ENCODE measurements around the gene LIN37.

LIN37 gene

GRCh38 chr19:35736913-35737886 is 11.2 kb upstream of the LIN37 start:
- DNase-seq: peak; percentile 35

GRCh38 chr19:35738021-35738886 is 10.1 kb upstream of the LIN37 start:
- DNase-seq: no peak

GRCh38 chr19:35738887-35739229 is 9.5 kb upstream of the LIN37 start:
- no peak for DNase-seq

DNA sequence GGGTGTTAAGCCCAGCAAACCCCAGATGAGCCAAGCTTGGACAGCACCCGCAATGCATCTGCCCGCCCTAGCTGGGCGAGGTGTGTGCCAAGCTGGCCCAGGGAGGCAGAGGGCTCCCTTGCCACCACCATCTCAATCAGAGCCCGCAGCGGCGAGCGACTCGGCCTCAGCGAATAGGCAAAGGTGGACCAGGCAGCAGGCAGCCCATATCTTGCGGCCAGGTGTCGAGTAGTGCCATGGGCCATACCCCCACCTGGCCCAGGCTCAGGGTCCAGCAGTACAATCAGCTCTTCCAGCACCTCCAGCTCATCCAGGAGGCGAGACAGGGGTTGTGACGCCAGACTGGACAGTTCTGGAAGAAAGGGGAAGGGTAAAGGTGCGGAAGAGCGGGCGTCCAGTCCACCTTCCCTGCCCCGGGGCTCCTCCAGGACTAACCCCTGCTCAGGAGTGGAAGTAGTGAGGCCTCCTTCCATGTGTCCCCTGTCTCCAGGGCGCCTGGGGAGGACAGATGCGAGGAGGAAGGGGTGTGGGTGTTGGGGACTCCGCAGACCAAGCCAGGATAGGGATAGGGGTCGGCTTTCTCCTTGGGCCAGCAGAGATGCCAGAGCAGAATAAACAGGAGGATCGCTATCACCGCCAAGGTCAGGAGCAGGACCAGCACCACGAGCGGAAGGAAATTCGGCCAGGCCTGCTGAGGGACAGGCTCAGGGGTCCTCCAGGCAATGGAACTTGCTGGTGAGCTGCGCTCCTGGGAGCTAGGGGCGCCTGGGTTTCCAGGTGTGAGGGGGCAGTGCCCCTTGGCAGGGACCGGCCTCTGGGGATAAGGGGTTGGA is 8.9 kb upstream of the LIN37 start:
- DNase-seq: no peak

DNA sequence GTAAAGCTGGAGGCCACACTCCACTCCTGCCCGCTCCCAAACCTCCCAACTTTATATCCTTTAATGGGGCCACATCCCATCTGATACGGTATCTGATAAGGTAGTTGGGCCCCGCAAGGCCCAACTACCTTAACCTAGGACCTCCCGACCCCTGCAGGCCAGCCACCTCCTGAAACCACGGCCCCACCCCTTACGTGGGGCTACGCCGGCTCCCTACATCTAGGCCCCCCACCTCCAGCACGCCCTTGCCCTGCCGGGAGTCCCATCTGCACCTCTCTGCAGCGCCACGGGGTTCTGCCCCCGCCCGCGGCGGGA is 8.3 kb upstream of the LIN37 start:
- no peak for DNase-seq

- DNase-seq: peak; percentile 92
Measured at GRCh38 chr19:35740423-35741202, 7.8 kb upstream of the LIN37 start.

DNA sequence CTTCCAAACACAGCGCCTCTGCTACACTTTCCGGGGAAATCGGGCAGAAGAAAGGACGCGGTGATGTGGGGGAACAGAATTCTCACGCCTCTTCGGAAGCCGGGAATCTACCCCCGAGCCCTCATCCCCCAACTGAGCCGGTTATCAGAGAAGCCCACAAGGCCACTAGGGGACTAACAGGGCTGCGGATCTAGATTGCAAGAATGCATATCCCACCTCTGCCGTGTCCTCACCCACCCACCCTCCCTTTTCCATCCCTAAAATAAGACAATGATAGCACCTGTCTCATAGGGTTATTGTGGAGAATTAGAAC is 7.2 kb upstream of the LIN37 start:
- DNase-seq: no peak

DNA sequence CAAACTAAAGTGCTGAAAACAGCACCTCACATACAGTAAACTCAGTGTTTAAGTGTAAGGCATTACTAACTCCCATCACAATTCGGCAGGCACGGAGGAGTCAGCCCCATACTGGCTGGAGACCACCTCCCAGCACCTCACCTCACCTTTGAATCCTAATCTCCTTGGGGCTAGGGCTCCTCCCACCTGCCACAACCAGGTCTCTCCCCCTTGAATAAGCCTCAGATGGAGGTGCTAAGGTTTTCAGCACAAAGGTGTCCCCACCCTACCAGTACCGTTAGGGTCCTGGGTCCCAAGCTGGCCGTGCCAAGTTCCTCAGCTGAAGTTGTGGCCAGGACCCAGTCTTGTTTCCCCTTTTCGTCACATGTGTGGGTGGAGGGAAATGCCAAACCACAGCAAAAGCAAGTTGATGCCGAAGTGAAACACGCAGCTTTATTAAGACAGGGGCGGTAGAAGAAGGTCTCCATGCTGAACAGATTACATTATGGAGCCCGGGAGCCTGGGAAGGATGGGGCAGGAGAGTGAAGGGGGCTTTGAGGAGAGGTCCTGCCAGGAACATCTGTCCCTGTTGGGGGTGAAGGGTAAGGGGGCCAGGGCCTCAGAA is 6.2 kb upstream of the LIN37 start, which contains the start of gene IGFLR1:
TSS of gene IGFLR1 (minus strand) at position 332 of the 604 bp plus-strand sequence. CDS start 1,272 bp downstream, outside the sequence.
- peak; percentile 60 for DNase-seq

- no peak for DNase-seq
Measured at GRCh38 chr19:35743640-35744429, 4.5 kb upstream of the LIN37 start.

GRCh38 chr19:35744430-35745327 is 3.7 kb upstream of the LIN37 start:
- DNase-seq: peak; percentile 92

DNA sequence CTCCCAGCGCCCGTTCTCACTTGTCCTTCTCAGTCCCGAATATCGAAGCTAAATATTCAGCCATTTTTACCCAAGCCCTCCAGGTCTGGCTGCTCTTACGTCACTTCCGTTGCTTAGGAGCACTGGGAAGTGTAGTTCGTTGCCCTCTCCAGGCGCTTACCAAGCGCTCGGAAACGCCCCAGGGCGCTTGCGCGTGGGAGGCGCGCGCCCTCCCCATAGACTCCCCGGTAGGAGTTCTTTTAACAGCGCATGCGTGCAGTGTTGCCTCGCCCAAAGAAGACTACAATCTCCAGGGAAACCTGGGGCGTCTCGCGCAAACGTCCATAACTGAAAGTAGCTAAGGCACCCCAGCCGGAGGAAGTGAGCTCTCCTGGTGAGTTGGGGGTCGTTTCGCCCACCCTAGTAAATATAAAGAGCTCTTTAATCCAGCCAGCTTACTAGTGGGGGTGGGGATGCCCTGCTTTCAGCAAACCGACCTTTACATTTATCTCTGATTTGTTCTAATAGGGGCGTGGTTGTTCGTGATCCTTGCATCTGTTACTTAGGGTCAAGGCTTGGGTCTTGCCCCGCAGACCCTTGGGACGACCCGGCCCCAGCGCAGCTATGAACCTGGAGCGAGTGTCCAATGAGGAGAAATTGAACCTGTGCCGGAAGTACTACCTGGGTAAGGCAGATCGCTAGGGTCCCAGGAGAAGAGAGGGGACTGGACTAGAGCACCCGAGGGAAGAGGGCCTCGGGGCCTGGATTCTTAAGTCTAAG is 2.9 kb upstream of the LIN37 start, which contains the start of the genes PSENEN and U2AF1L4:
TSS of gene PSENEN (plus strand) at position 324 of the 759 bp plus-strand sequence. CDS start at position 604, 280 bp downstream.
TSS of gene U2AF1L4 (minus strand) at position 91 of the 759 bp plus-strand sequence. CDS start at position 64, 27 bp downstream.
- DNase-seq: peak; percentile 93

DNA sequence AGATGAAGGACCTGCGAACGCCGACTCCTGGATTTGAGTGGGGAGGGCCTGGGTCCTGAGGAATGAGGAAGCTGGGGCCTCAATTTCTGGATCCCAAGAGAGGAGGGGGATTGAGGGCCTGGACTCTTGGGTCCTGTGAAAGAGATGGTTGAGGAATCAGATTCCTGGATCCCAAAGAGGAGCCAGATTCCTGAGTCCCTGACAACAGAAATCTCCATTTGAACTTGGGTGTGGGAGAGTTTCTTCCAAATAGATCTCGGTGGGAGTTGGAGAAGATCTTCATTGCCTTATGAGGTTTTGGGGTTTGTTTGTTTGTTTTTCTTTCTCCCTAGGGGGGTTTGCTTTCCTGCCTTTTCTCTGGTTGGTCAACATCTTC is 2.3 kb upstream of the LIN37 start:
- no peak for DNase-seq

- no peak for DNase-seq
Measured at GRCh38 chr19:35746531-35746930, 1.8 kb upstream of the LIN37 start.

DNA sequence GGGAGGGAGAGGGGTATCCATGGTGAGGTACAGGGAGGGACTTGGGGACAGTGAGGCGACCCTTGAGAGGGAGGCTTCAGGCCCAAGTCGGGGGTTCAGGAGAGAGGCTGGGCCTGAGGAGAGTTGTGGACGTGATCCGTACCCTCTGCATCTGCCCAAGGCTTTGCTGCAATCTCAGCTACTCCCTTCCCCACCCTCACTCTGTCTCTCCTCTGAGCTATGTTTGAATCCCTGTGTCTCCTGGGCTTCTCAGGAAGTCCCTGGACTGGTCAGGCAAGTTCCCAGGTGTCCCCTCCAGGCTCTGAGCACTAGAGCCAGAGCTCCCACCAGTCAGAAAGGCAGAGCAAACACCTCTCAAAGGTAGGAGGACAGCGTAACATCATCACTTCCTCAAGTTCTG is 1.8 kb downstream of the LIN37 start:
- DNase-seq: no peak

GRCh38 chr19:35751839-35752745 is 3.7 kb downstream of the LIN37 start:
- DNase-seq: no peak

DNA sequence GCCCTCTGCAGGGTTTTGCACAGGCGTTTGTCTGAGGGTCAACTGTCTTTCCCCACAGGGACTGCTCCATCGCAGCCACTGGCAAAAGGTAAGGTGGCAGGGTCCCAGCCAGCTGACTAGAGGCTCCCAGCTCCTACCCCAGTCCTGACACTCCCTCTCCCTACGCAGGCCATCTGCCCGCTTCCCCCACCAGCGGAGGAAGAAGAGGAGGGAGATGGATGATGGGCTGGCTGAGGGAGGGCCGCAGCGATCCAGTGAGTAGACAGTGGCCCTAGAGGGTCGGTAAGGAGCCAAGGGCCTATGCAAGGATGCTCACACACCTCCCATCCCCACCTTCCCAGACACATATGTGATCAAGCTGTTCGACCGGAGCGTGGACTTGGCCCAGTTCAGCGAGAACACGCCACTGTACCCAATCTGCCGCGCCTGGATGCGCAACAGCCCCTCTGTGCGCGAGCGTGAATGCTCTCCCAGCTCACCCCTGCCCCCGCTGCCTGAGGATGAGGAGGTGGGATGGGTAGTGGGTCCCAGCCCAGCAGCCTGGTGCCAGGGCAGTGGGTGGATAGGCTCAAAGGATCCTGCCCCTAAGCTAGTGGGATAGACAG is 4.5 kb downstream of the LIN37 start:
- DNase-seq: no peak

All from activated T-cell treated with anti-CD3 and anti-CD28 coated beads, Interleukin-2, amount 50 U/mL, for 1 hour (primary cell).